DND-41 (cell line): ENCODE results near the gene A4GNT.
"Not testable (repeated sequence)": the region's sequence is repeated elsewhere in the genome, so short reads cannot be mapped to it uniquely, and the experiment has no call there.

Experiments used
- ATAC-seq: fragments of 200-7000 bp; cut with Tn5 transposase; 3 replicates; pipeline ENCODE4 v1.9.1; 2021; ENCODE audit warnings: low read depth; ENCODE audit not compliant: insufficient read depth
- DNase-seq: peaks from one replicate; pipeline ENCODE4 v3.0.0-alpha.2; 2020
- H2AFZ ChIP-seq: 2 replicates; pipeline ENCODE4 v1.6.0; 2012; ENCODE audit warnings: low read depth, low read length
- H3K27ac ChIP-seq: 2 replicates; pipeline ENCODE4 v1.5.1; 2012; ENCODE audit warnings: low read length, inconsistent platforms
- H3K27me3 ChIP-seq: fragments of 200-600 bp; sonication (generic); 2 replicates; pipeline ENCODE4 v1.6.0; 2012; ENCODE audit warnings: low read length, mild to moderate bottlenecking, inconsistent platforms; ENCODE audit not compliant: insufficient read depth, poor library complexity
- H3K36me3 ChIP-seq: 2 replicates; pipeline ENCODE4 v1.5.1; 2012; ENCODE audit warnings: low read length, inconsistent platforms; ENCODE audit not compliant: insufficient read depth
- H3K4me1 ChIP-seq: 2 replicates; pipeline ENCODE4 v1.5.1; 2012; ENCODE audit warnings: mild to moderate bottlenecking, low read length; ENCODE audit not compliant: insufficient read depth
- H3K4me2 ChIP-seq: 2 replicates; pipeline ENCODE4 v1.6.0; 2012; ENCODE audit warnings: mild to moderate bottlenecking, moderate library complexity, low read length, inconsistent platforms; ENCODE audit not compliant: insufficient read depth
- H3K4me3 ChIP-seq, 2 experiments: fragments of 200-600 bp in 1 of 2; shearing (Covaris generic) in 1 of 2; 2 replicates each; pipeline ENCODE4 v1.5.1; 2012 to 2016; ENCODE audit warnings: inconsistent platforms in 2 of 2, low read length in 2 of 2, mild to moderate bottlenecking in 2 of 2, low read depth in 1 of 2, moderate library complexity in 1 of 2
- H3K79me2 ChIP-seq: 2 replicates; pipeline ENCODE4 v1.6.0; 2012; ENCODE audit warnings: low read length, inconsistent platforms; ENCODE audit not compliant: insufficient read depth
- H3K9ac ChIP-seq: 2 replicates; pipeline ENCODE4 v1.6.0; 2012; ENCODE audit warnings: low read depth, mild to moderate bottlenecking, inconsistent platforms, low read length, moderate library complexity
- H3K9me3 ChIP-seq: 2 replicates; pipeline ENCODE4 v1.5.1; 2012; ENCODE audit warnings: low read length, moderate library complexity, mild to moderate bottlenecking, inconsistent platforms; ENCODE audit not compliant: insufficient read depth, severe bottlenecking
- H4K20me1 ChIP-seq: 2 replicates; pipeline ENCODE4 v1.6.0; 2012; ENCODE audit warnings: low read length; ENCODE audit not compliant: insufficient read depth
- EZH2 ChIP-seq: IDR thresholded peaks from 3 replicates; pipeline ENCODE4 v1.6.1; 2012; ENCODE audit warnings: borderline replicate concordance, low read depth, mild to moderate bottlenecking, moderate library complexity, low read length, inconsistent platforms; ENCODE audit not compliant: severe bottlenecking
- TF ChIP-seq, protein P1 (sequence below): IDR thresholded peaks from 2 replicates; pipeline ENCODE4 v1.5.1; 2012; ENCODE audit warnings: borderline replicate concordance, low read length, moderate library complexity, mild to moderate bottlenecking; ENCODE audit not compliant: poor library complexity, severe bottlenecking; ENCODE audit errors: extremely low read depth

A4GNT gene

DNA sequence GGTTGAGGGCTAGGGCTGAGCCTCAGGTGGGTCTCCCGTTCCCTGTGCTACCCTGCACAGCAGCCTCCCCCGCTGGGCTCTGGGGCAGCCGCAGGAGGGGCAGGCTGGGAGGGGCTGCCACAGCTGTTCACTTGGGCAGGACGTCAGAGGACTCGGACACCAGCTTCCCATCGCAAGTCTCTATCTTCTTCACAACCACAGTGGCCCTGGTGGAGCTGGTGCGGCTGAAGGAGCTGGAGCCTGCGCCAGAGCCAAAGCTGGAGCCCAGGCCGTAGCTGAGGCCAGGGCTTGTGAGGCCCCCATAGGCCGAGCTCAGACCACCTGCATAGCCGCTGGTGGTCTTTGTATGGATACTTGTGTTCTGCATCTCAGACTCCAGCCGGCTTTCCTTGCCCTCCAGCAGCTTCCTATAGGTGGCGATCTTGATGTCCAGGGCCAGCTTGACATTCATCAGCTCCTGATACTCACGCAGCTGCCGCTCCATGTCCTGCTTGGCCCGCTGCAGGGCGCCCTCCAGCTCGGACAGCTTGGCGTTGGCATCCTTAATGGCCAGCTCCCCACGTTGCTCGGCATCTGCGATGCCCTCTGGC is 30.7 kb downstream of the A4GNT start:
- not testable (repeated sequence) for ATAC-seq, H3K4me3 ChIP-seq, H3K27me3 ChIP-seq, H3K79me2 ChIP-seq, H2AFZ ChIP-seq, DNase-seq, H3K4me1 ChIP-seq, H3K27ac ChIP-seq, H3K9ac ChIP-seq, H4K20me1 ChIP-seq, H3K4me2 ChIP-seq, H3K36me3 ChIP-seq, H3K9me3 ChIP-seq
- TF ChIP-seq, protein P1, sequence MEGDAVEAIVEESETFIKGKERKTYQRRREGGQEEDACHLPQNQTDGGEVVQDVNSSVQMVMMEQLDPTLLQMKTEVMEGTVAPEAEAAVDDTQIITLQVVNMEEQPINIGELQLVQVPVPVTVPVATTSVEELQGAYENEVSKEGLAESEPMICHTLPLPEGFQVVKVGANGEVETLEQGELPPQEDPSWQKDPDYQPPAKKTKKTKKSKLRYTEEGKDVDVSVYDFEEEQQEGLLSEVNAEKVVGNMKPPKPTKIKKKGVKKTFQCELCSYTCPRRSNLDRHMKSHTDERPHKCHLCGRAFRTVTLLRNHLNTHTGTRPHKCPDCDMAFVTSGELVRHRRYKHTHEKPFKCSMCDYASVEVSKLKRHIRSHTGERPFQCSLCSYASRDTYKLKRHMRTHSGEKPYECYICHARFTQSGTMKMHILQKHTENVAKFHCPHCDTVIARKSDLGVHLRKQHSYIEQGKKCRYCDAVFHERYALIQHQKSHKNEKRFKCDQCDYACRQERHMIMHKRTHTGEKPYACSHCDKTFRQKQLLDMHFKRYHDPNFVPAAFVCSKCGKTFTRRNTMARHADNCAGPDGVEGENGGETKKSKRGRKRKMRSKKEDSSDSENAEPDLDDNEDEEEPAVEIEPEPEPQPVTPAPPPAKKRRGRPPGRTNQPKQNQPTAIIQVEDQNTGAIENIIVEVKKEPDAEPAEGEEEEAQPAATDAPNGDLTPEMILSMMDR, result peak; percentile 27

DNA sequence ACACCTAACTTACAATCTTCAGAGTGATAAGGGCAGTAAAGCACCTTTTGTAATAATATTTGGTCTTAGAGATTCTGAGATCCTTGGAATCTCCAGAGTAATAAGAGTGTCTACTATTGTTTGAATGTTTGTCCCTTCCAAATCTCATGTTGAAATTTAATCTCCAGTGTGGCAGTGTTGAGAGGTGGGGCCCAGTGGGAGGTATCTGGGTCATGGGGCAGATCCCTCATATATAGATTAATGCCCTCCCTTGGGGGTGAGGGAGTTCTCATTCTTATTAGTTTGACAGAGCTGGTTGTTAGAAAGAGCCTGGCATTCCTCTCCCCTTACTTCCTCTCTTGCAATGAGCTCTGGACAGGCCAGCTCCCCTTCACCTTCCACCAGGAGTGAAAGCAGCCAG is 32.8 kb downstream of the A4GNT start:
- H3K27ac ChIP-seq, result no peak overlapping the region
- no peaks in the 10 kb centered on the region for H4K20me1 ChIP-seq
- no peak overlapping the region for H3K4me2 ChIP-seq
- H3K9ac ChIP-seq, result no peak overlapping the region
- no peaks in the 10 kb centered on the region for H3K9me3 ChIP-seq
- ATAC-seq, result no peak
- no peaks in the 10 kb centered on the region for H3K36me3 ChIP-seq
- peaks cover 10% of the 10 kb centered on the region for H3K27me3 ChIP-seq
- no peak overlapping the region for H3K4me3 ChIP-seq
- no peak overlapping the region for H2AFZ ChIP-seq
- H3K4me1 ChIP-seq, result no peaks in the 10 kb centered on the region
- no peaks in the 10 kb centered on the region for H3K79me2 ChIP-seq
- TF ChIP-seq EZH2, result no peak
- TF ChIP-seq, protein P1, result no peak
- no peak for DNase-seq

DNA sequence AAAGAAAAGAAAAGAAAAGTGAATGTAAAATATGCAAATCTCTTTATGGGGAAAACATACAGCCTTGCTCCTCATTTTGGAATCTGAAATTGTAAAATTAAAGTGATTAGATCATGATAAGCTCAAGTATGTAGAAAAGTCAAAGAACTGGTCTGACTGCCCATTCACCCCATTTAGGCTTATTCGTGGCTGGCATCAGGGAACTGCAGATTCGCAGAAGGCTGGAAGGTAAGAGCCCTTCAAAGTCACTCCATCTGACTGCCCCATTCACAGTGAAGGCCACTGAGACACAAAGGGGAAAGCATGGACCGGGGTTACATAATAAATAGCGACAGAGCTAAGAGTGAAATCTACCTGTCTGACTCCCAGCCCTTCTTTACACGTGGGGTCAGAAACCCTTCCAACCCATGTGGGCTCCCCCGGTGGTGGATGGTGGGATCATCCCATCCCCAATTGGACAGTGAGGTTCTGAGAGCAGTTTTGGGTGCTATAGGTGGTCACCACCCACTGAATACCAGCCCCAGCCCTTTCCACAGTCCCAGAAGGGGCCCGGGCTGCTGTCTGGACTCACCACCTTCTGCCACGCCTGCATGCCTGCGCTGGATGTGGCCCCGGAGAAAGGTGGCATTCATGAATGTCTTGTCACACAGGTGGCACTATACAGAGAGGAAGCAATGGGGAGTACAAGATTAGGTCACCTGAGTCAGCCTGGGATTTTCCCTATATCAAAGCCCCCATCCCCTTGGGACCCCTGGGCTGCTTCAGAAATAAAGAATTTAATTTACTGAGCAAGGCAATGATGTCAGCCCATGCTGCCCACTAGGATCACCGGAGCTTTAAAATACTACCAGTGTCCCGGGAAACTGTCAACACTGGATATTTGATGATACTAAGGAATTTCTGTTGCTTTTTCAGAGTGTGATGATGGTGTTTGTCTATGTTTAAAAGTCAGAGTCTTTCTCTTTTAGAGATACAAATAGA is 34.7 kb downstream of the A4GNT start:
- Histone ChIP-seq H3K4me3 (no peak overlapping the region), H3K4me1 (no peaks in the 10 kb centered on the region), H3K9ac (no peak overlapping the region), H3K4me2 (no peak overlapping the region), H3K27ac (no peak overlapping the region), H3K79me2 (no peaks in the 10 kb centered on the region), H4K20me1 (no peaks in the 10 kb centered on the region), H3K27me3 (peaks cover 17% of the 10 kb centered on the region), H3K9me3 (no peaks in the 10 kb centered on the region), H2AFZ (no peak overlapping the region), H3K36me3 (no peaks in the 10 kb centered on the region)
- TF ChIP-seq, protein P1, result peak; percentile 59
- no peak for TF ChIP-seq EZH2
- no peak for DNase-seq
- no peak for ATAC-seq
